HG03432 (cell line): ENCODE measurements around the gene CHST13.

Source experiments
- ATAC-seq: cut with Tn5 transposase; IDR thresholded peaks from one replicate; pipeline ENCODE4 v1.9.1; 2021; ENCODE audit warnings: mild to moderate bottlenecking, moderate library complexity; ENCODE audit not compliant: unreplicated experiment

The CHST13 gene

DNA sequence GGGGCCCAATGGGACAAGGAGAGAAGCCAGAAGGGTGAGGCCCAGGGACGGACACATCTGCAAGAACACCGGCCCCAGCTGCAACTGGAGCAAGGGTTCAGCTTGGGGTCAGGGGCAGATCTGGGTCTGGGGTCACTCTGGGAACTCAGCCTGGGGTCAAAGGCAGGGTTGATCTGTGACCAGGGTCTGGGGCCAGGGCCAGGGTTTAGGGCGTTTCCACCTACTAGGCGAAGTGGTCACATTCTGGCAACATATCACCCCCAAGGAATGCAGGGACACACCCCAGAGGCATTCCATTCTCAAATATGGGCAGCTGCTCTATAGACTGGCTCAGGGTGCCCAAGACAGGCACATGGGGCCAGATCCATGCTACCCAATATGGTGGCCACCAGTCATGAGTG, 15.4 kb upstream of the CHST13 start:
- no peak for ATAC-seq

DNA sequence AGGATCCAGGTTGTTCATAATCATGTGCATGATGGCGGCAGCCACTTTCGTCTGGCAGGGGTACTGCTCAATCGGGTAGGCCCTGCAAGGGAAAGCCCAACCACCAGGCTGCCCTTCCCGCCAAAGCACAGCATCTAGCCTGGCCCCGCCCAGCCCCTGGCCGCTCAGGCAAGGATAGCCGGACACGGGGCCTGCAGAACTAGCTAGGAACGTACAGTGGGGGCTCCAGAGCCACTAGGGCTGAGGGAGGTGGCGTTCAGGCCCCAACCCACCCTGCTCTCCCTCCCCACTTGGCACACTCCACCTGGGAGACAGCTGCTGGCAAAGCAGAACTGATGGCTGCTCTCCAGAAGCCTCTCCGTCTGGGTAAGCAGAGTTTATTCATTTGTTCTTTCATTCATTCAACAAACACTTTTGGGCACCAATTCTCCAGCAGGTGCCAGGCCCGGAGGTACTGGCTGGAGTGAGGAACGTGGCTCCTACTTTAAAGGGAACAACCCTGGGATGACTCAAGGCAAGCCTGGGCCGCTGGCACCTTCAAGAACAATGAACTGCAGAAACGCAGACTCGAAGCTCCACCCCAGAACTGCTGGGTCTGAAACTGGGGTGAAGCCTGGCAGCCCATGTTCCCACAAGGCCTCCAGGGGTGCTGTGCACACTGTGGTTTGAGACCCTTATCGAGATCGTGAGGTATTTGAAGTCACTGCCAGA, 14.2 kb upstream of the CHST13 start:
- ATAC-seq = no peak

DNA sequence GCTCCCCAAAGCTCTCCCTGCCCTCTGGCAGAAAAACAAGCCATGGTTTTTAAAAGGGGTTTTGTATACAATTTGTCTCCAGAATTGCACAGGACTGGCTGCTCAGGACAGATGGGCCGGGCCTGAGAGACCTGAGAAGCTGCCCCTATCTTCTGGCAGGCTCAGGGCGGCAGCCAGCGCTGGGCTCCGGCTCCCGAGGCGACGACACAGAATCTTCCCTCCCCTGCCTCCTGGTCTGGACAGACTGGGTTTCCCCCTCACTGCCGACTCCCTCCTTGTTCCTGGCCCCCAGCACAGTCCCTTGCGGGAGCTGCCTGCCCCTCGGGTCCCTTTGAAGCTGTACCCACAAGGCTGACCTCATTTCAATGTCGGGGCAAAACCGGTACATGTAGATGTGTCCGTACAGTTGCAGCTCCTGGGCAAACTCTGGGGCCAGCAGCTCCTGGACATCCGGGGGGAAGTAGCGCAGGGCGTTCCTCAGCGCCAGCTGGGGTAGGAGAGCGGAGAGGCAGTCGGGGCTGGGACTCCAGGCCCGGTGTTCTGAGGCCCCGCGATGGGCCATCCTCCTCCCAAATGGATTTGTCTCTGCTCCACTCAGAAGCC, 13.5 kb upstream of the CHST13 start:
- ATAC-seq = no peak

DNA sequence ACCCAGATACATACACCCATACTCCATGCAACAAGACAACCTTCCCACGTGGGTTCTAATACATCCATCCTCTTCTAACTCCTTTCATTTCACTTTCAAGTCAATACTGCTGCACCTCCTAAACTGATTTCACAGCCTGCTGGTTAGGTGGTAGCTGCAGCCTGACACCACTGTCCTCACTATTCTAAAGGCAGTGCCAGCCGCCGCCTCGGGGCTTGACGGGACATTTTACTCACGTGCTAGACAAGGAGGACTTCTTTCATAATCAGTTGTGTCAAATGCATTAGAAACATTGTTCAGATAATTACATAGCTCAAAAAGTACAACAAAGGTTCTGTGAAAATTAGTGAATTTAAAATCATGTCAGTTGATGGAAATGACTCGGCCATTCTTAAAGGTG, 12.7 kb upstream of the CHST13 start:
- no peak for ATAC-seq

DNA sequence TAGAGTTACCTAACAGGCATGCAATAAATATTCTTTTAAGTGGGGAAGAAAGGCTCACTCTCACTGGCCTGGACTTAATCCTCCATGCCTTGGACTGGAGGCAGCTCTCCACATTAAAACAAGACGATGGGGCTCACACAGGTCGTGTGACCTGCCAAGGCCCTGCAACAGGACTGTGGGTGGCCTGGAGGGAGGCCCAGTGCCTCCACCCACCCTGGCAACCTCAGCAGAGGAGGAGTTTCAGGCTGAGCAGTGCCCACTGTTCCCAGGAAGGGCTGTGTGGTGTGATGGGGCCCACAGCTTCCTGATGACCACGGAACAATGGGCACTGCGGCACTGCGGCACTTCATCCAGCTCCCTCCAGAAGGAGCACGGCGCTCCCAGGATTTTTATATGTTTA, 11.9 kb upstream of the CHST13 start:
- ATAC-seq = no peak

DNA sequence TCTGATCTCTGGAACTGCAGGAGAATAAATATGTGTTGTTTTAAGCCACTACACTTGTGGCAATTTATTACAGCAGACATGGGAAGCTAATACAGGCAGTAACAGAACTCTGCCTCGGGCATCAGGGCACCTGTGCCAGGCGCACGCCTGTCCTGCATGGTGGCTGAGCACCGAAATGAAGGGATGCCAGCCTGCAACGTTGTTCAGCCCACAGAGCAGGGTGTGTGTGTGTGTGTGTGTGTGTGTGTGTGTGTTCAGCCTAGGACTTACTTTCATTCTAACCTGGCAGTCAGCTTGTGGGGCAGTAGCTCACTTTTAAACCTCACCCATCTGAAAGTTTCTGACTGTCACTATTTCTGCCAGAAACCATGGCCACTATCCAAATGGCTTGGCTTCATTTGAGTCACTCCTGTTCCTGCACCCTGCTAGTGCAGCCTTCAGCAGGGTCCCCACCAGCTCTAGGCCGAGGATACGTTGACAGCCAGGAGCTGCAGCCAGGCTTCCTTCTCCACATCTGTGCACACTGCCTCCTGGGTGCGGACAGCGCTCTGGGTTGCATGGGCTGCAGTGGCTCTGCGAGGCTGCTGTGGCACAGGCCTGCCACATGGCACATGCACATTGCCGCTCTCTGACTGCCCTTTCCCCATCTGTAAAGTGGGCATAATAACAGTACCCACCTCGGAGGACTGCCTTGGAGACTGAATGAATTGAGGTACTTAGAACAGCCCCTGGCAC, 10.9 kb upstream of the CHST13 start:
- ATAC-seq = no peak

DNA sequence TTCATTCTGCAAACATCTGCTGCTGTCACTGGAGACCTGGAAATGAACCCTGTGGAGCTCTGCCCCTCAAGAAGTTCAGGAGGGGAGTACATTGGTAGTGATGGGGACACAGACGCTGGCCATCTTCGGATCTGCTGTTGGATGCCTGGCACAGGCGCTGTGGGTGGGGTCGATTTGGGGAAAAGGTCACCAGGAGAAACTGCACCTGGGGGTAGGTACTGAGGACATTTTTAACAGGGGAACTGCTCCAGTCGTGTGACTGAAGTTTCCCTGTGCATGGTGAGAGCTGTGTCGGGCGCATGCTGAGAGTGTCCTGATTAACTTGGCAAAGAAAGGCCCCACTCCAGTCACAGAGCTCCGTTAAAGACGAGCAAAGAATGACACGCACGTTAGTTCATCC, 9.8 kb upstream of the CHST13 start:
- ATAC-seq = no peak

DNA sequence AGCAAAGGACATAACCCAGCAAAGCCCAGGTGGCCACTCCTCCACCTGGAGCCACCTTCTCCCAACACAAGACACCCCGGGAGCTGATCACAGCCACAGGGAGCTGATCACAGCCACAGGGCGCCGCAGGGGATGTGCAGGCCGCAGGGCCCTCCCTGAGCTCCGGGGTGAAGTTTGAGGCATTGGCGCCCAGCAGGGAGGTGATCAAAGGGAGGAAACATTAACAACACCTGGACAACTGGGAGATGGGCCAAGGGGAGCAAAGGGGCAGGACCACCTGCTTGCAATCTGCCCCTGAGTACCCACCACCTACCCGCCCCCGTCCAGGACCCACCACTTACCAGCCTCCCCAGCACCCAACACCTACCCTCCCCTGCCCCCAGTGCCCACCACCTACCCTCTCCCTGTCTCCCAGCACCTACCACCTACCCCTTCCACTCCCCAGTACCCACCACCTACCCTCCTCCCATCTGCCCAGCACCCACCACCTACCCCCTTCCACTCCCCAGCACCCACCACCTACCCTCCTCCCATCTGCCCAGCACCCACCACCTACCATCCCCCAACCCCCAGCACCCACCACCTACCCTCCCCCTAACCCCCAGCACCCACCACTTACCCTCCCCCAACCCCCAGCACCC, 8.8 kb upstream of the CHST13 start:
- ATAC-seq = no peak

DNA sequence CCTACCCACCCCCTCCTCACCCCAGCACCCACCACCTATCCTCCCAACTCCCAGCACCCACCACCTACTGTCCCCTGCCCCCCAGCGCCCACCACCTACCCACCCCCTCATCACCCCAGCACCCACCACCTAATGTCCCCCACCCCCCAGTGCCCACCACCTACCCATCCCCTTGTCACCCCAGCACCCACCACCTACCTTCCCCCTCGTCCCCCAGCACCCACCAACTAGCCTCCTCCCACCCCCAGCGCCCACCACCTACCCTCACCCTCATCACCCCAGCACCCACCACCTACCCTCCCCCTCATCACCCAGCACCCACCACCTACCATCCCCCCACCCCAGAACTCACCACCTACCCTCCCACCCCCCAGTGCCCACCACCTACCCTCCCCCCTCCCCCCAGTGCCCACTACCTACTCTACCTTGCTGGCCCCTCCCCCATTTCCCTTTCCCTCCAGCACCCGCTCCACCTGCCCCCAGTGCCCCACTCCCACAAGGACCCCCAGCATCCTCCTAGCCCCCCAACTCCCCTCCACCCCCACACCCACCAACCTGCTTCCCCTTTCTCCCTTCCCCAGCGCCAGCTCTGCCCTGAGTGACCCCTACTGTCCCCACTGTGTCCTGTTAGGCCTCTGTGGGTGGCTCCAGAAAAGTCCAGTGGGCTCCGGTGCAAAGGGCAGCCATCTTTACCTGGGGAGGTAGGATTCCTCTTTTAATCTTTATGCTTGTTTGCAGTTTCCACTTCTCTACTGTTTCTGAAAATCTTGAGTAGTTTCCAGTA, 7.6 kb upstream of the CHST13 start:
- ATAC-seq = no peak

DNA sequence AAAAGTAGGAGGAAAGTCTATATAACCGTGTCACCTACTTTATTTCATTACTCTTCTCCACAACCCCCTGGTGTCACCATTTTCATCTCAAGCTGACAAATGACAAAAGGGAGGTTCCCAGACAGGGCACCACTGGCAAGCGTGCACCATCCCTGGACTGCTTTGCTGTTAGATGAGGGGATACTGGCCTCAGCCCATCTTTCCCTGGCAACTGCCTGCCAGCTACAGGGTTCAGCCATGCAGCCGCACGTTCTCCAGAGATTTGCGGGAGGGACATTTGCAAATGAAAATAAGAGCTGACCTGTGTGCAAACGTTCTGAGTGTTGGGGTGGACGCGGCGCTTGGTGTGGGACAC, 7.0 kb upstream of the CHST13 start:
- ATAC-seq = no peak

DNA sequence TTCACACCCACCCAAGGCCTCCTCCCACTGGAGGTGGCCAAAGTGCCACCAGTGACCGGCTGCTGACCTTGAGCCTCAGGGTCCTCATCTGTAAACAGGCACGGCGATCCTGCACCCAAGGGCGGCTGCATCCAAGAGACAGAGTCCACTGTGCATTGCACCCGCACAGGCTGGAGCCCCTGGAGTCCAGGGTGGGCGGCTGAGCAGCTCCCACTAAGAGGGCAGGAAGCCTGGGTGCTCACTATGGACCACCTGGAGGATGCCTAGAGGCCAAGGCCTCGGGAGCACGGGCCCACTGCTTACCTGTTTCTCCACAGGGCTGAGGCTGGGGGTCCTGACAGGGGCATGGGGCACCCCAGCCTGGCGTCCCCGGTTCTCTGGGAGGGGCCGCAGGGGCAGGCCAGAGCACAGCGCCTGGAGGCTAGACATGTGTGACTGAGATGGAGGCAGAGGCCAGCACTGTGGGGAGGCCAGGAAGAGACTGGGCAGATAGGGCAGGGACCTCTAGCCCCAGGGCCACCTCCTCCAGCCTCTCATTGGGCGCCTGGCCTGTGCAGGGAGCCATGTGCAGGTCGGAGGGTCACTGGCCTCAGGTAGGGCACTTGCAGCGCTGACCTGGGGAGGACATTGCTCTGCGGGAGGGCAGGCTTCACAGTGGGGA, 6.5 kb upstream of the CHST13 start, which contains the start of gene UROC1:
Gene UROC1 (minus strand): TSS at position 483 of the 661 bp plus-strand sequence. CDS start 54 bp downstream, at position 429.
- ATAC-seq = no peak

DNA sequence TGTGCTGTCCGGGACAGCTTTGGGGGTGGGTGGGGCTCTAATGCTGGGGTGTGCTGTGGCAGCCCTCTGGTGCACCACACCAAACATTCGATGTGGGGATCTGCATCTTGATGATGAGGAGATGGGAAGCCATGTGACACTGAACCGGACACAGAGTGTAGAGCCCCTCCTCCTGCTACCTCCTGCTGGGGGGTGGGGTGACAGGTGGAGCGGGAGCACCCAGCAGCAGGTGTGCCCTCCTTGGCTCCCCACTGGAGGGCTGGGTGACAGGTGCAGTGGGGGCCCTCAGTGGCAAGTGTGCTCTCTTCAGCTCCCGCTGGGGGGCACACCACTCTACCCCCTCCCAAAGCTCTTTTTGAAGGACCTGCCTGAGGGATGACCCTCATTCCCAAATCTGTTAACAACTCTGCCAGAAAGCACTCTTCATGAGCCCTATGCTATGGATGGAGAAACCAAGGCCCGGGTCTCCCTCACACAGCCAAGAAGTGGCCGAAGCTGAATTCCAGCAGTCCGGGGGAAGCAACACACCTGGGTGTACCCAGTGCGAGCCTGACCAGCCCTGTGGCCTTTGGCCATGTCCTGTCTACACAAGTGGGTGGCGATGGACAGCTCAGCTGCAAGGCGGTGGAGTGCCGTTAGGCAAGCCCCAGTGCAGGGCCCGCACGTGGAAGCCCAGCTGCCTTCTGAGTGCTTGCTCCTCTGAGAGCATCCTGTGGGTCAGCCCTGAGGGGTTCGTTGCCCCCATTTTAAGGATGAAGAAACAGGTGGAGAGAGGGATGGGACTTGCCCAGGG, 5.8 kb upstream of the CHST13 start:
- ATAC-seq = no peak

DNA sequence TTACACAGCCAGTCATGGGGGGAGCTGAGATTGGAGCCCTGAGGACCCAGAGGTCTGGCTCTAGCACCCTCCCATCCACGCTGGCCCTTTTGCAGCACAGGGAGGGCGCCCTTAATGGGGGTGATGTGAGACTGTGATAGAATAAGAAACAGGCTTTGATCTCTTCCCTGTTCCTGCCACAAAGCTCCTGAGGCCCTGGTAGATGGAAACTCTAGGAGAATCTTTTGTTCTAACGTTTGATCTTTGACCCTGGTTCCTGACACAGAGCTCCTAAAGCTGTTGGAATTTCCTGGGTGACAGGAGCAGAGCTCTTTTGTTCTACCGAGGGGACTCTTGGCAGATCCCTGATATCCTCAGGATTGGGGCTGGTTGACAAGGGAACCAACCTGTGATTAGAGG, 5.2 kb upstream of the CHST13 start:
- no peak for ATAC-seq

DNA sequence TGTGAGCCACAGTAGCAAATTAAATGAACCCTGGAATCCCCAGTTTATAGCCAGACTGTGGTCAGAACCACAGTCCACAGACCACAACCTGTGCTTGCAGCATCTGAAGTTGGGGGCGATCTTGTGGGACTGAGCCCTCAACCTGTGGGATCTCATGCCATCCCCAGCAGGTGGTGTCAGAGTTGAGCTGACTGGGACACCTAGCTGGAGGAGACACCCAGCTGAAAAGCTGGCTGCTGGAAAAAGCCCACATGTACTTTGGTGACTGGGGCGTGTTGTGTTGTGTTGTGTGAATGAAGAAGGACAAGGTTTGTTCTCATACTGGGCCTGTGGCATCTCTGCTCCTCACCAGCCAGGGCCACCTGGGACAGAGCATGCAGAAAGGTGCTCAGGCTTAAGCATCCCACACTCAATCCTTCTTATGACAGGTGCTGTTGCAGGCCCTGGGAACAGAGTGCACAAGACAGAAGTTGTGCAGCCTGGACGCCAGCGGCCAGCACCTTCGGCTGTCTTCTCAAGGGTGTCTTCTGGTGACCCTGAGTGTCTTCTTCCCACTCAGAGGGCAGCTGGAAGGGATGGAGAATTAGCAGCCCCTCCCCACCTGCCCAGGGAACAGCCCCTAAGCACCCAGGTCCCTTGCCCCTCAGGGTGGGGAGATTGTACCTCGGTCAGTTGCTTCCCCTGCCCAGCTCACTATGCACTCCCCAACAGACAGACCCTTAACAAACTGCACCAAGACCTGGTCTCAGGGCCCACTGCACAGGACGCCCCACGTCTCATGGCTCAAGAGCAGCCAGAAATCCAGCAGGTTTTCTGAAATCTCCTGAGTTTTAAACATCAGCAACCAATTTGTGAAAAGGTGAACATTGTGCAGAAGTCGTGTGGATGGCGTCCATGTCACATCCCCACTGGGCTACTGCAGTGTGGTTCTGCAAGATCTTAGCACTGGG, 4.2 kb upstream of the CHST13 start:
- ATAC-seq = no peak

DNA sequence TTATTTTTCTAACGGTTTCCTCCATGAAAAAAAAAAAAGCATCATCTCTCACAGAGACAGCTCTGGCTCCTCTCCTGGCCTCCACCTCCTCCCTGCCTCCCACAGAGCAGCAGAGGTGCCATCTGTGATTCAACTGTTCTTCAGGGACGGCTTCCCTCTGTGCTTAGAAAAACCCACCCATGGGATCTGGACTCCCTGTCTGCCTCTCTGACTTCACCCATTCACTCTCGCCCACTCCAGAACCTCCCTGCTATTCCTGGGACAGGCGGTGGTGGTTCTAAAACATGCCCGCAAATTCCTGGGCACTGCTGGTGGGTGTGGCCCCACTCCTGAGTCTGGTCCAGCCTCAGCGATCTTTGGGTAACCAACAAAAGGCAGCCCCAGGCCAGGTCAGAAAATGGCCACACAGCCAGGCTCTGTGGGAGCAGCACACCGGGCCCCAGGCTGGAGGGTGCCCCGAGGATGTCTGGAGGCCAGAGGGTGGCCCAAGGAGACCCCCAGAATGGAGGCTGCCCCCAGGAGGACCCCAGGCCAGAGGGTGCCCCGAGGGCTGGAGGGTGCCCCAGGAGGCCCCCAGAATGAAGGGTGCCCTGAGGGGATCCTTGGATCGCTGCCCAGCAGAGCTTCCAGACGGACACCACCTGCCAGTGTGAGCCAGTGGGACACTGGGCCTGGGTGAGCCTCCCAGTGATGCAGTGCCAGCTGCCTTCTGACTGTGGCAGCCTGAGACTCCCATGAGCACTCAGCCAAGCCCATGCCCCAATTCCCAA, 2.6 kb upstream of the CHST13 start:
- ATAC-seq = no peak

DNA sequence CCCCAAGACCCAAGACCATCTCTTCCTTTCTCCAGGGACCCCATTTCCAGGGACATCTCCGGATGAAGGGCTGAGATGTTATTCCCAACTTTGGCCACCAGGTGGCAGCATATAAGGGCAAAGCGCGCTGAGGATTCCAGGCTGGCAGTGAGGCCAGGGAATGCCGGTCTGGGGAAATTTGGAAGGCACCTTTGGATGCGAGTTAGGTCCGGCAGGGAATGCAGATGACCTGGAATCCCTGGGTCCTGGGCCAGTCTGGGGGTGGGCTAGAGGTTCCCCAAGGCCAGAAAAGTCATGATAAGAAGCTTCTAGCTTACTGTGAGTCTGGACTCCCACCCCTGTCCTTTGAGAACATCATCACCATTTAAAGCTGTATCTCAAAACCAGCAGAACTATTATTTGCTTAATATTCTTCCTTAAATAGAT, 1.6 kb upstream of the CHST13 start:
- ATAC-seq = no peak

DNA sequence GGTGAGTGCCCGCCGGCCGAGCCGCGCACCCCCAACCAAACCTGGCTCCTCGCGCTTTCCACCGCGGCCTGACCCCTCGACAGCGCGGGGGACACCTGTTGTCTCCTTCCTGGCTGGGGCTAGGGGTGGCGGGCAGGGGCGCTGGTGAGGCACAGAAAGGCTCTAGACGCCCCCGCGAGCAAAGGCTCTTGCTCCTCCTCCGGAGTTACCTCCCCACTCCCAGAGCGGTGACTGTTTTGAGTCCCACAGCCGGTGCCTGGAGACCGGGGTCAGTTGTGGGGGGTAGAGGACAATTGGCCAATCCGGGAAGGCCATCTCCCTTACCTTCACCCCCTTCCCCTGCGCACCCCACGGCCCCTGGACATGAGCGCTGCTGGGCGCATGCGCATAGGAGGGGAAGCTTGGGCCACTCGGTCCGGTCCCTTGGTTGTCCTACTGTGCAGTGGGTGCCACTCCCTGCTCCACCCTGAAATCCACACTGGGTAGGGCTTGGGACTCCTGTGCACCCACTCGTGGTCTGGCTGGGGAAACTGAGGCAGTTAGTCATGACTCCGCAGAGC, 554 bp downstream of the CHST13 start:
- ATAC-seq = no peak
